RPMI8226 (cell line): ENCODE measurements around the gene CHCHD4.
A peak's percentile ranks its signal among the peaks of the same experiment; 100 is the strongest.

ENCODE experiments used
- DNase-seq: peaks from one replicate; pipeline ENCODE4 v3.0.0-alpha.2; 2015

Gene CHCHD4

DNA sequence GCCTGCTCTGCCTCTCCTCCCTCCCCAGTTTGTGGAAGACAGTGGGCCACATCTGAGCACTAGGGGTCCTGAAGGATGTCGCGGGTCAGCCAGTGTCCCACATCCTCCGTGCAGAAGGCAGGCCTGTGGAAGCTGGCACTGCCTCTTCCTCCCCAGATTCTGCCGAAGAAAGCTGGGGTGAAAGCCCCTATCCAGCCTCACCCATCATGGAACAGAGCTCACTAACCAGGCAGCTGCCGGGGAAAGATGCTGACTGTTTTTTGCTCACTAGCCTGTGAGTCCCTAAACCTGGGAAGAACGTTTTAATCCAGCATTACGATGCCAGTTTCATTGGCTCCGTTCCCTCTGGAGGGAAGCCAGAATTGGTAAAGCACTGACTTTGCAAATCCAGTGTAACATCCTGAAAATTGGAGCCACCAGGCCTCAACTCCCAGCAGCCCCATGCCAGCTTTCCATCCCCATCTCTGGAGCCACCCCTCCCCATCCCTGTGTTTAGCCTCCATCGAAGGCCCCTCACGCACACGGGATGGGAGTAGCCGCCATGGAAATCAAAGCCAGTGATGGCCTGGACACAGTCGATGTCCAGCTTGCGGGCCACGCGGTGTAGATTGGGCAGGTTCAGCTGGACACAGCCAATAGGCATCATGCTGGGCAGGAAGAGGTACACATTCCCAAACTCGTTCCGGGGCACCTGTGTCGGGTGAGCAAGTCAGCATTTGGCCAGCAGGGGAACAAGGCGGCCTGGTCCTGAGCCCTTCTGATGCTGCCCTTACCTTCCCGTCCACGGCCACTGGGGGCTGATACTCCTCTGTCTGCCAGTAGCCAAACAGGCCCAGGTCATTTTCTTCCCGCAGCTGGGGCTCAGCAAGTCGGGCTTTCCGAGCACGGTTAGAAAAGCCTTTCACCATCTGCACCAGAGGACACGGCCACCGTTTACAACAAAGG is 23.6 kb upstream of the CHCHD4 start:
- DNase-seq: no peak

GRCh38 chr3:14147617-14148016 is 22.9 kb upstream of the CHCHD4 start:
- no peak for DNase-seq

GRCh38 chr3:14147066-14147435 is 22.4 kb upstream of the CHCHD4 start:
- DNase-seq: no peak

GRCh38 chr3:14146381-14147065 is 21.9 kb upstream of the CHCHD4 start:
- no peak for DNase-seq

- DNase-seq: no peak
These were observed 21.2 kb upstream of the CHCHD4 start for GRCh38 chr3:14145670-14146380.

DNA sequence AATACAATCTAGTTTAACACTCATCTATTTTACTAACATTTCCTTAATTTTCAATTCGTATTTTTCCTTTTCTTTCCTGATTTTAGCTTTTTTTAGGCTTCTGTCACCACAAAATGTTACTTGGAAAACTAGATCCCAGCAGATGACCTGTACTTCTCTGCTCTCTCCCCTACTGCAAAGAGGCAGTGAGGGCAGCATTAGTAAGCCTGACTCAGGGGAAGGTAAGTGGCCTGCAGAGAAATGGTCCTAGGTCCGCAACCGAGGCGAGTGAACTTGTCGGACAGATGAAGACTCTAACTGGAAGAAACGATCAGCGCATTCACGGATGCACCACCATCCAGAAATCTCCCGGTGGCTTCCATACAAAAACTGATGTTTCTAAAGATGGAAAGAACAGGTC is 20.6 kb upstream of the CHCHD4 start:
- no peak for DNase-seq

- DNase-seq: peak; percentile 80
These were observed 19.9 kb upstream of the CHCHD4 start for GRCh38 chr3:14144423-14145075.

DNA sequence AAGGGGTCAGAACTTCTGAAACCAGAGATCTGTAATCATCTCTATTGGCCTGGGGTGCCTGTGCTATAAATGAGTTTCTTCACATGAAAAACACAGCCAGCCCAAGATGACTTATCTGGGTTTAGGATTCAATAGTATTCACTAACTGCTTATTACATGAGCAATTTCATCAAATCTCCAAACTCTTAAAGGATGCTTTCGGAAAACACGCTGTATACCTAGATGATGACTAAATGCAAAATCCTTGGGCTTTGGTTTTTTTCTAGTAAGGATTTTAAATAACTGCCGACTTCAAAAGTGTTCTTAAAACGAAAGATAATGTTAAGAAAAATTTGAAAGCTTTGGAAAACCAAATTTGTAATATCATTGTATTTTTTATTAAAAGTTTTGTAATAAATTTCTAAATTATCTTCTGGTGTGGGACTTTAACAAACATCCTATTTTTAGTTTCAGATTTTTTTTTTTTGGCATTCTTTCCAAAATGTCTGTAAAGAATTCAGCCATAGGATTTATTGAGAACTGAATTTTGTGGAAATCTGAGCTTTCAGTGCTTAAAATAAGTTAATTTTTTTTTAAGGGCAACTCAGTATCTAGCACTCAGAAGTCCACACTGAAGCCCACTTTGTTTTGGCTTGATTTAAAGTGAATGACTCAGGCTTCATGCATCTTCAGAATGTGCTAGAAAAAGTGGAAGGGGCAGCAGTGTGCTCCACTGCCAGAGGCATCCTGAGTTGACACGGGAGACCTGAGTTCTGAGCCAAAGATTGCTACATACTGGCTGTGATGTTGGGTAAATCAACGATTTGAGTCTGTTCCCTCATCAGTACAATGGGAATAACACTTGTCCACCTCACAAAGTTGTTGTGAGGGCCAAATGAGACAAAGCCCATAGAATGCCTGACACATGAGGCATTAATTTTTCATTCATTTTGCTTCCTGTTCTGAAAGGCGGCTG is 18.9 kb upstream of the CHCHD4 start:
- DNase-seq: no peak

DNA sequence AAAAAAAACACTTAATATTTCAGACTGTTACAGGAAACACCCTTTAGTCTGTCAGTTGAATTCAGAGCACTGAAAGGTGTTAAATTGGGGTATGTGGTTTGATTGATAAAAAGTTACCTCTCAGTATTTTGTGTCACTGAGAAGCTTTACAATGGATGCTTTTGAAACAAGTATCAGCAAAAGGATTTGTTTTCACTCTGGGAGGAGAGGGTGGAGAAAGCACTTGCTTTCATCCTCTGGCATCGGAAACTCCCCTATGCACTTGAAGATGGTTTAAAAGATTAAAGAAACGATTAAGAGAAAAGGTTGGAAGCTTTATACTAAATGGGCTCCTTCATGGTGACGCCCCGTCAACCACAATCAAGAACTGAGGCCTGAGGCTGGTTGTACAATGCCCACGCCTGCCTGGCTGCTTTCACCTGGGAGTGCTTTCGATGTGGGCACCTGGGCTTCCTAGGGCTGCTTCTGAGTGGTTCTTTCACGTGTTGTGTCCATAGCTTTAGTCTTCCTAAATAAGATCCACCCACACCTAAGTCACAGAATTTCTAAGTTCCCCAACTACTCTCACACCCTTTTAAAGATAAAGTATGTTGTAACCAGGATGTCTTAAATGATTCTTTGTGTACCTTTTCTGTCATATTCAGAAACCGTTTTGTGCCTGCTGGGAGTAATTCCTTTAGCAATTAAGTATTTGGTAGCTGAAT is 18.0 kb upstream of the CHCHD4 start:
- no peak for DNase-seq

DNA sequence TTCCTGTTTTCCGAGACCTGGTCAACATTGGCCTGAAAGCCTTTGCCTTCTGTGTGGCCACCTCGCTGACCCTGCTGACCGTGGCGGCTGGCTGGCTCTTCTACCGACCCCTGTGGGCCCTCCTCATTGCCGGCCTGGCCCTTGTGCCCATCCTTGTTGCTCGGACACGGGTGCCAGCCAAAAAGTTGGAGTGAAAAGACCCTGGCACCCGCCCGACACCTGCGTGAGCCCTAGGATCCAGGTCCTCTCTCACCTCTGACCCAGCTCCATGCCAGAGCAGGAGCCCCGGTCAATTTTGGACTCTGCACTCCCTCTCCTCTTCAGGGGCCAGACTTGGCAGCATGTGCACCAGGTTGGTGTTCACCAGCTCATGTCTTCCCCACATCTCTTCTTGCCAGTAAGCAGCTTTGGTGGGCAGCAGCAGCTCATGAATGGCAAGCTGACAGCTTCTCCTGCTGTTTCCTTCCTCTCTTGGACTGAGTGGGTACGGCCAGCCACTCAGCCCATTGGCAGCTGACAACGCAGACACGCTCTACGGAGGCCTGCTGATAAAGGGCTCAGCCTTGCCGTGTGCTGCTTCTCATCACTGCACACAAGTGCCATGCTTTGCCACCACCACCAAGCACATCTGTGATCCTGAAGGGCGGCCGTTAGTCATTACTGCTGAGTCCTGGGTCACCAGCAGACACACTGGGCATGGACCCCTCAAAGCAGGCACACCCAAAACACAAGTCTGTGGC is 17.1 kb upstream of the CHCHD4 start:
- DNase-seq: no peak

- no peak for DNase-seq
These were observed 16.5 kb upstream of the CHCHD4 start for GRCh38 chr3:14141144-14141543.

- no peak for DNase-seq
These were observed 16.0 kb upstream of the CHCHD4 start for GRCh38 chr3:14140668-14141067.

- DNase-seq: no peak
These were observed 15.1 kb upstream of the CHCHD4 start for GRCh38 chr3:14139771-14140170.

GRCh38 chr3:14138878-14139655 is 14.4 kb upstream of the CHCHD4 start:
- no peak for DNase-seq

DNA sequence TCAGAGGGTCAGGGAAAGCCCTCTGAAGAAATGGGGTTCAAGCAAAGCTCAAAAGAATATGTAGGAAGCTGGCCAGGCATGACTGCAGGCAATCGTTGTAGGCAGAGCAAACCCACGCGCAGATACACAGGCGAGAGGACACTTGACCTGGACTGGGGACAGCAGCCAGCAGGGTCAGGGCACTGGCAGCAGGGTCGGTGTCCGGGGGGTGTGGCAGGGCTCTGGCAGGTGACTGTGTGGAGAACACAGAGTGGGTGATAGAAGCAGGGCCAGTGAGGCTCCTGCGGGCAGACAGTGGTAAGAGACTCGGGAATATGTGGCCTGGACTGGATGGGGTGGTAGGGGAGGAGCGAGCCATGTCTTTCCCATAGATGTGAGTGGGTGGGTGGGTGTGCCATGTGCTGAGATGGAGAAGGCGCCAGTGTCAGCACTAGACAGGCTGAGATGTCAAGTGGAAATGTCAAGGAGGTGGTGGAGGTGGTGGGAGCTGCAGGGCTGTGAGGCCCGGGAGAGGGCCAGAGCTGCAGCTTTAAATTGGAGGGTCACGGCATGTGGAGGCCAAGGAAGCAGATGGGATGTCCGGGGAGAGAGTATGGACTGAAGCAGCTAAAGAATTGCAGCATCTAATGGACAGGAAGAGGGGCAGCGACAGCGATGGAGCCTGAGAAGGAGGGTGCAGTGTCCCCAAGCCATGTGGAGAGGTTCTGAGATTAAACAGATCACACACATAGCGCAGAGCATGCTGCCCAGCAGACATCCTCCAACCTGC is 13.6 kb upstream of the CHCHD4 start:
- DNase-seq: no peak

GRCh38 chr3:14137445-14137844 is 12.8 kb upstream of the CHCHD4 start:
- DNase-seq: no peak

GRCh38 chr3:14137004-14137403 is 12.3 kb upstream of the CHCHD4 start:
- DNase-seq: no peak

DNA sequence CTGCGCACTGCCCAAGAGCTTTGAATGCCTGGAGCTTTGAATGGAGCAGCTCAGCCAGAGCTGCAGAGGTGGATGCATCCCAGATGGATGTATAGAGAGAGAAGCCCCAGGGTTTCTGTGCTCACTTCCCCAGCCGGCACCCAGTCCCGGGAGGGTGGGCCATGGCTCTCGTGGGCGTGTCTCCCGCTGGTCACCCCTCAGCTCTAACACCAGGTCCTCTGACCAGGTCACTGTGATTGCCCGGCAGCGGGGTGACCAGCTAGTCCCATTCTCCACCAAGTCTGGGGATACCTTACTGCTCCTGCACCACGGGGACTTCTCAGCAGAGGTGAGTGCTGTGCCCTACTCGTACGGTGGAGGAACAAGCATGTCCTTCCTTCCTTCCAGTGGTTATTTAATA is 10.9 kb upstream of the CHCHD4 start:
- DNase-seq: no peak

GRCh38 chr3:14134291-14134690 is 9.6 kb upstream of the CHCHD4 start:
- no peak for DNase-seq
